Central memory CD8-positive, alpha-beta T cell (primary cell): Measurements from ENCODE around the gene KCNAB1.
"Not testable (repeated sequence)": the region's sequence is repeated elsewhere in the genome, so short reads cannot be mapped to it uniquely, and the experiment has no call there.

ENCODE experiments used
- ATAC-seq: fragments of 150-1000 bp; cut with Tn5 transposase; replicated peaks from 2 replicates; pipeline ENCODE4 v1.10.0; 2022; ENCODE audit warnings: mild to moderate bottlenecking, moderate FRiP score, moderate number of reproducible peaks; ENCODE audit not compliant: poor library complexity, severe bottlenecking; ENCODE audit errors: extremely low read depth
- DNase-seq, 2 donors: peaks; one replicate each; pipeline ENCODE4 v3.0.0; 2021; ENCODE audit warnings: low spot score in 2 of 2
- H3K27ac Mint-ChIP-seq: one replicate; pipeline ENCODE4 v1.8.0; 2022; ENCODE audit warnings: low read depth, mild to moderate bottlenecking, moderate library complexity, mixed read lengths
- H3K27me3 Mint-ChIP-seq: one replicate; pipeline ENCODE4 v1.8.0; 2022; ENCODE audit warnings: mixed read lengths
- H3K36me3 Mint-ChIP-seq: one replicate; pipeline ENCODE4 v1.8.0; 2022; ENCODE audit warnings: mild to moderate bottlenecking, moderate library complexity, mixed read lengths; ENCODE audit not compliant: insufficient read depth
- H3K4me1 Mint-ChIP-seq: one replicate; pipeline ENCODE4 v1.8.0; 2022; ENCODE audit warnings: mixed read lengths
- H3K4me3 Mint-ChIP-seq: one replicate; pipeline ENCODE4 v1.8.0; 2022; ENCODE audit warnings: mild to moderate bottlenecking, moderate library complexity, mixed read lengths
- H3K9me3 Mint-ChIP-seq: one replicate; pipeline ENCODE4 v1.8.0; 2022; ENCODE audit warnings: mixed read lengths

The KCNAB1 gene

GRCh38 chr3:156552973-156553372, 432.6 kb downstream of the KCNAB1 start:
- Mint-ChIP-seq H3K36me3 (peaks cover 44% of the 10 kb centered on the region), H3K9me3 (no peaks in the 10 kb centered on the region), H3K4me1 (peaks cover 39% of the 10 kb centered on the region), H3K4me3 (peak overlapping the region; percentile 94), H3K27me3 (no peaks in the 10 kb centered on the region), H3K27ac (no peak overlapping the region)
- ATAC-seq (no peak), DNase-seq (no peak)

GRCh38 chr3:156553705-156554356, 433.5 kb downstream of the KCNAB1 start:
- Mint-ChIP-seq H3K9me3 (no peaks in the 10 kb centered on the region), H3K4me1 (peaks cover 39% of the 10 kb centered on the region), H3K27ac (peak overlapping the region; percentile 91), H3K36me3 (peaks cover 36% of the 10 kb centered on the region), H3K27me3 (no peaks in the 10 kb centered on the region), H3K4me3 (peak overlapping the region; percentile 94)
- ATAC-seq (no peak), DNase-seq (no peak)

GRCh38 chr3:156554515-156554841, 434.1 kb downstream of the KCNAB1 start:
- H3K4me1 Mint-ChIP-seq, result peaks cover 39% of the 10 kb centered on the region
- peak; percentile 12 for ATAC-seq
- H3K27me3 Mint-ChIP-seq, result no peaks in the 10 kb centered on the region
- DNase-seq, result no peak
- peak overlapping the region; percentile 94 for H3K4me3 Mint-ChIP-seq
- peak overlapping the region; percentile 91 for H3K27ac Mint-ChIP-seq
- peaks cover 32% of the 10 kb centered on the region for H3K36me3 Mint-ChIP-seq
- H3K9me3 Mint-ChIP-seq, result no peaks in the 10 kb centered on the region

GRCh38 chr3:156554842-156555687, 434.7 kb downstream of the KCNAB1 start, which contains the start of gene SSR3:
Gene SSR3, minus strand, starts transcription at chr3:156555117. Its CDS starts 28 bp downstream, at chr3:156555089.
- Mint-ChIP-seq H3K27me3 (no peaks in the 10 kb centered on the region), H3K9me3 (no peaks in the 10 kb centered on the region), H3K4me1 (peaks cover 39% of the 10 kb centered on the region), H3K27ac (peak within 1 kb of the TSS; percentile 91), H3K4me3 (peak within 1 kb of the TSS; percentile 94), H3K36me3 (peaks cover 32% of the 10 kb centered on the region)
- peak; percentile 99 for ATAC-seq
- peak; percentile 94 to 97 for DNase-seq

GRCh38 chr3:156558389-156558788, 438.0 kb downstream of the KCNAB1 start:
- H3K4me1 Mint-ChIP-seq, result peaks cover 13% of the 10 kb centered on the region
- H3K9me3 Mint-ChIP-seq, result no peaks in the 10 kb centered on the region
- H3K4me3 Mint-ChIP-seq, result no peak overlapping the region
- DNase-seq (no peak), ATAC-seq (no peak)
- peak overlapping the region; percentile 23 for H3K27ac Mint-ChIP-seq
- H3K27me3 Mint-ChIP-seq, result peaks cover 2% of the 10 kb centered on the region
- peaks cover 9% of the 10 kb centered on the region for H3K36me3 Mint-ChIP-seq

- H3K4me1 Mint-ChIP-seq, result peaks cover 5% of the 10 kb centered on the region
- no peak overlapping the region for H3K27ac Mint-ChIP-seq
- H3K4me3 Mint-ChIP-seq, result no peak overlapping the region
- ATAC-seq (no peak), DNase-seq (no peak)
- H3K36me3 Mint-ChIP-seq, result peaks cover 9% of the 10 kb centered on the region
- H3K9me3 Mint-ChIP-seq, result no peaks in the 10 kb centered on the region
- peaks cover 10% of the 10 kb centered on the region for H3K27me3 Mint-ChIP-seq
These were observed 438.9 kb downstream of the KCNAB1 start for GRCh38 chr3:156559321-156559720.

GRCh38 chr3:156561533-156561932, 441.2 kb downstream of the KCNAB1 start:
- H3K36me3 Mint-ChIP-seq, result no peaks in the 10 kb centered on the region
- H3K4me1 Mint-ChIP-seq, result no peaks in the 10 kb centered on the region
- no peak overlapping the region for H3K27ac Mint-ChIP-seq
- H3K27me3 Mint-ChIP-seq, result peaks cover 10% of the 10 kb centered on the region
- ATAC-seq (no peak), DNase-seq (no peak)
- H3K9me3 Mint-ChIP-seq, result no peaks in the 10 kb centered on the region
- H3K4me3 Mint-ChIP-seq, result no peak overlapping the region

GRCh38 chr3:156562486-156562885, 442.1 kb downstream of the KCNAB1 start:
- DNase-seq, H3K27ac Mint-ChIP-seq, H3K9me3 Mint-ChIP-seq, H3K4me1 Mint-ChIP-seq, H3K27me3 Mint-ChIP-seq, H3K4me3 Mint-ChIP-seq, ATAC-seq, H3K36me3 Mint-ChIP-seq: not testable (repeated sequence)

GRCh38 chr3:156563900-156564682, 443.7 kb downstream of the KCNAB1 start:
- Mint-ChIP-seq H3K9me3 (no peaks in the 10 kb centered on the region), H3K27me3 (peaks cover 10% of the 10 kb centered on the region), H3K4me3 (no peak overlapping the region), H3K4me1 (no peaks in the 10 kb centered on the region), H3K36me3 (no peaks in the 10 kb centered on the region), H3K27ac (no peak overlapping the region)
- no peak for ATAC-seq
- no peak for DNase-seq

- H3K4me1 Mint-ChIP-seq, ATAC-seq, H3K36me3 Mint-ChIP-seq, H3K9me3 Mint-ChIP-seq, H3K27ac Mint-ChIP-seq, DNase-seq, H3K4me3 Mint-ChIP-seq: not testable (repeated sequence)
- H3K27me3 Mint-ChIP-seq, result peaks cover 19% of the 10 kb centered on the region
These were observed 448.6 kb downstream of the KCNAB1 start for GRCh38 chr3:156569016-156569415.

- ATAC-seq, H3K4me1 Mint-ChIP-seq, H3K9me3 Mint-ChIP-seq, DNase-seq, H3K27ac Mint-ChIP-seq, H3K4me3 Mint-ChIP-seq, H3K36me3 Mint-ChIP-seq: not testable (repeated sequence)
- H3K27me3 Mint-ChIP-seq, result peaks cover 21% of the 10 kb centered on the region
These were observed 449.5 kb downstream of the KCNAB1 start for GRCh38 chr3:156569881-156570280.

GRCh38 chr3:156575641-156576040, 455.3 kb downstream of the KCNAB1 start:
- no peaks in the 10 kb centered on the region for H3K4me1 Mint-ChIP-seq
- no peak overlapping the region for H3K27ac Mint-ChIP-seq
- no peak for DNase-seq
- no peak for ATAC-seq
- no peaks in the 10 kb centered on the region for H3K9me3 Mint-ChIP-seq
- no peak overlapping the region for H3K4me3 Mint-ChIP-seq
- H3K36me3 Mint-ChIP-seq, result no peaks in the 10 kb centered on the region
- peaks cover 36% of the 10 kb centered on the region for H3K27me3 Mint-ChIP-seq
